IMR-90 (cell line): Measurements from ENCODE around the gene DMXL2.

ENCODE experiments used
- CEBPB ChIP-seq: IDR thresholded peaks from 2 replicates; pipeline ENCODE4 v1.6.1; 2012; ENCODE audit warnings: low read depth, low read length, improper control_type of control experiment
- CHD1 ChIP-seq: IDR thresholded peaks from 2 replicates; pipeline ENCODE4 v1.6.1; 2012; ENCODE audit warnings: low read depth, low read length, improper control_type of control experiment
- CTCF ChIP-seq: conservative IDR thresholded peaks from 2 replicates; pipeline ENCODE4 v1.5.1; 2012; ENCODE audit warnings: mild to moderate bottlenecking, low read depth, low read length, improper control_type of control experiment
- FOS ChIP-seq: fragments of 150-350 bp; IDR thresholded peaks from 2 replicates; pipeline ENCODE4 v1.6.1; 2016; ENCODE audit warnings: low read depth, low read length
- MAZ ChIP-seq: IDR thresholded peaks from 2 replicates; pipeline ENCODE4 v1.6.1; 2012; ENCODE audit warnings: low read depth, mild to moderate bottlenecking, low read length, improper control_type of control experiment, moderate library complexity, borderline replicate concordance
- MXI1 ChIP-seq: IDR thresholded peaks from 2 replicates; pipeline ENCODE4 v1.6.1; 2012; ENCODE audit warnings: low read depth, mild to moderate bottlenecking, low read length, moderate library complexity, borderline replicate concordance
- POLR2A ChIP-seq: IDR thresholded peaks from 2 replicates; pipeline ENCODE4 v1.6.1; 2012; ENCODE audit warnings: mild to moderate bottlenecking, low read depth, low read length
- RAD21 ChIP-seq: IDR thresholded peaks from 2 replicates; pipeline ENCODE4 v1.6.1; 2012; ENCODE audit warnings: low read length, improper control_type of control experiment
- RCOR1 ChIP-seq: IDR thresholded peaks from 2 replicates; pipeline ENCODE4 v1.6.1; 2012; ENCODE audit warnings: mild to moderate bottlenecking, low read length, improper control_type of control experiment; ENCODE audit not compliant: insufficient replicate concordance
- RFX5 ChIP-seq: IDR thresholded peaks from 2 replicates; pipeline ENCODE4 v1.8.0; 2012; ENCODE audit warnings: low read depth, mild to moderate bottlenecking, low read length, moderate library complexity
- SMC3 ChIP-seq: fragments of 150-350 bp; IDR thresholded peaks from 2 replicates; pipeline ENCODE4 v1.6.1; 2016; ENCODE audit warnings: low read depth, mild to moderate bottlenecking, antibody characterized with exemption, low read length, moderate library complexity
- TF ChIP-seq, protein P1 (sequence below): fragments of 150-350 bp; IDR thresholded peaks from 2 replicates; pipeline ENCODE4 v1.6.1; 2017; ENCODE audit warnings: mild to moderate bottlenecking, antibody characterized with exemption, low read length, low read depth

DNA sequence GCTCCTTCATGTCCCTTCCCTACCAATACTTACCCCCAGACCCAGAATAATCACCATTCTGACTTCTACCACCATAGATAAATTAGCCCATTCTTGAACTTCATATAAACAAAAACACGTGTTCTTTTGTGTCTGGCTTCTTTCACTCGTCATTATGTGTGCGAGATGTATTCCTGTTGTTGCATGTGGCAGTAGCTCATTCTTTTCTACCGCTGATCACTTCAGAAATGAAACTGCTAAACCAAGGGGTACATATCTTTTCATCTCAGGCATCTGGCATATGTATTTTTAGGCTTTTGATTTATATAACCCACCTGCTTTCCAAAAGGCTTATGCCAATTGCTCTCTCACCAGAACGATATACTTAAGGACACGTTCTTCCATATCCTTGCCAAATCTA, 44.9 kb upstream of the DMXL2 start:
- TF ChIP-seq CTCF (no peak), CEBPB (no peak), POLR2A (no peak), SMC3 (no peak), RCOR1 (no peak), RAD21 (no peak), RFX5 (no peak), MAZ (no peak), FOS (no peak), CHD1 (no peak), MXI1 (no peak)
- TF ChIP-seq, protein P1, sequence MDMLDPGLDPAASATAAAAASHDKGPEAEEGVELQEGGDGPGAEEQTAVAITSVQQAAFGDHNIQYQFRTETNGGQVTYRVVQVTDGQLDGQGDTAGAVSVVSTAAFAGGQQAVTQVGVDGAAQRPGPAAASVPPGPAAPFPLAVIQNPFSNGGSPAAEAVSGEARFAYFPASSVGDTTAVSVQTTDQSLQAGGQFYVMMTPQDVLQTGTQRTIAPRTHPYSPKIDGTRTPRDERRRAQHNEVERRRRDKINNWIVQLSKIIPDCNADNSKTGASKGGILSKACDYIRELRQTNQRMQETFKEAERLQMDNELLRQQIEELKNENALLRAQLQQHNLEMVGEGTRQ, result no peak
